Gastrocnemius medialis (tissue), 4 donors: ENCODE data around the gene LPAR1.

Experiments used
- POLR2A ChIP-seq, 2 donors: fragments of 450-650 bp; IDR thresholded peaks; one replicate each; pipeline ENCODE4 v1.6.1; 2017; ENCODE audit warnings: antibody characterized with exemption in 2 of 2, mild to moderate bottlenecking in 2 of 2, moderate library complexity in 2 of 2
- TF ChIP-seq, protein P1 (sequence below), 5 experiments: fragments of 450-650 bp in 3 of 5; fragments of 200-600 bp in 2 of 5; sonication (generic) in 2 of 5; IDR thresholded peaks in 4 of 5; conservative IDR thresholded peaks in 1 of 5; 1 replicate in 4 of 5; 2 replicates in 1 of 5; pipeline ENCODE4 v1.5.1; 2016 to 2019; ENCODE audit warnings: antibody characterized with exemption in 5 of 5, mild to moderate bottlenecking in 3 of 5, moderate library complexity in 3 of 5

DNA sequence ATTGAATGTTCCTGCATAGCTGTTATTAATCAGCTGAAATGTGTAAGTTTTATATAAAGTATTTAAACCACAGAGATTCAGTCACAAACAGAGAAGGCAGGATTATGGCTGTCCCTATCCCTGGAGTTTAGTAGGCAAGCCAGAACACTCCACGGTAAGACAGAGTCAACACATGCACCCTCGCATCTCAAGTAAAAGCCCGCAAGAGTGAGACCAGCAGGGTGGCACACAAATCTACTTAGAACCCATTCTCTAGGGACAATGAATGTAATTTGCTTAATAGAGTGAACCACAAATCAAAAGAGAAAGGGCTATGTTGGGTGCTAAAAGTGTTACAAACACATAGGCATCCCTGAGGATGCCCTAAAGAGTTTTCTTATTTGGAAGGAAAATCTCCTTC is 35.1 kb downstream of the LPAR1 start:
- TF ChIP-seq, protein P1, sequence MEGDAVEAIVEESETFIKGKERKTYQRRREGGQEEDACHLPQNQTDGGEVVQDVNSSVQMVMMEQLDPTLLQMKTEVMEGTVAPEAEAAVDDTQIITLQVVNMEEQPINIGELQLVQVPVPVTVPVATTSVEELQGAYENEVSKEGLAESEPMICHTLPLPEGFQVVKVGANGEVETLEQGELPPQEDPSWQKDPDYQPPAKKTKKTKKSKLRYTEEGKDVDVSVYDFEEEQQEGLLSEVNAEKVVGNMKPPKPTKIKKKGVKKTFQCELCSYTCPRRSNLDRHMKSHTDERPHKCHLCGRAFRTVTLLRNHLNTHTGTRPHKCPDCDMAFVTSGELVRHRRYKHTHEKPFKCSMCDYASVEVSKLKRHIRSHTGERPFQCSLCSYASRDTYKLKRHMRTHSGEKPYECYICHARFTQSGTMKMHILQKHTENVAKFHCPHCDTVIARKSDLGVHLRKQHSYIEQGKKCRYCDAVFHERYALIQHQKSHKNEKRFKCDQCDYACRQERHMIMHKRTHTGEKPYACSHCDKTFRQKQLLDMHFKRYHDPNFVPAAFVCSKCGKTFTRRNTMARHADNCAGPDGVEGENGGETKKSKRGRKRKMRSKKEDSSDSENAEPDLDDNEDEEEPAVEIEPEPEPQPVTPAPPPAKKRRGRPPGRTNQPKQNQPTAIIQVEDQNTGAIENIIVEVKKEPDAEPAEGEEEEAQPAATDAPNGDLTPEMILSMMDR (IDR thresholded peaks at IDR 0.05 in 4 of 5, conservative IDR thresholded peaks at IDR 0.05 in 1 of 5), result no peak
- no peak for TF ChIP-seq POLR2A (IDR thresholded peaks at IDR 0.05)
